Measurements from ENCODE around the gene GRAMD1A. TPM values are rescaled to one million over a fixed set of nuclear protein-coding genes. Genes with fewer than 3 reads are reported as not detected.

GRAMD1A gene
- total and polyA plus RNA-seq, 3 experiments from 2014 or later = 51.4 to 218 (median 205) TPM

GRCh38 chr19:35042954-35043604, 43.0 kb downstream of the GRAMD1A start:
- CTCF ChIA-PET = interaction anchor here (1.0 to 2.8 kb wide), 10 partner anchors 17 to 91 kb away, joined by 3 to 15 read pairs (median 6); no protein-coding TSS in a partner anchor
- no peak for DNase-seq
- Mint-ChIP-seq H3K36me3 (no peaks in the 10 kb centered on the region), H3K9me3 (peaks cover 0 to 2% (median 0%) of the 10 kb centered on the region in 5 donors), H3K4me3 (peak overlapping the region in 1 of 7 donors; percentile 79), H3K27me3 (peaks cover 2 to 5% of the 10 kb centered on the region in 2 donors), H3K4me1 (peaks cover 21 to 44% (median 31%) of the 10 kb centered on the region in 3 donors), H3K27ac (no peak overlapping the region)
- no peak overlapping the region for H3K4me3 ChIP-seq (ENCODE audit: low read length)
- no peak overlapping the region for H3K27ac ChIP-seq (ENCODE audit: low read depth, low read length)
- no peaks in the 10 kb centered on the region for H3K9me3 ChIP-seq (ENCODE audit: low read length)
- H3K36me3 ChIP-seq (ENCODE audit: insufficient read depth, low read length) = no peaks in the 10 kb centered on the region
- H3K4me1 ChIP-seq (ENCODE audit: insufficient read depth, low read length) = peaks cover 31% of the 10 kb centered on the region
- POLR2A ChIA-PET = no interaction called here
- H3K27me3 ChIP-seq (ENCODE audit: insufficient read depth, low read length, poor library complexity, severe bottlenecking) = no peaks in the 10 kb centered on the region

DNA sequence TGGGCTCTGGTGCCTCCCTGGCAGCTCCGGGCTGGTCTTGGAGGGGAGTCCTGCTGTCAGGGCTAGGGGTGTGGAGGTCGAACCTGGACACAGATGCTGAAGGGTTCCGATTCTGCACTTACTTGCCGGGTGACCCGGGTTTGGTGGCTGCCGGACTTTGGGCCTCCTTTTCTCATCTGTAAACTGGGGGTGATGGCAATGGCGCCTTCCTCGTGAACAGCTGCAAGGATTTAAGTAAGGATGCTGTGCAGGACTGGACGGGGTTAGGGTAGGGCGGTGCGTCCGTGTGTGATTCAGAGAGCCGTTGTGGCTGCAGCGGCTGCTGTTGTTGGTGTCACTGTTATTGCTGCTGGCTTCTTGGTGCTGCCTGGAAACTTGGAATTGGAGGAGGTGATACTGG, 43.8 kb downstream of the GRAMD1A start:
- H3K27me3 Mint-ChIP-seq = peaks cover 2 to 5% of the 10 kb centered on the region in 2 donors
- H3K4me1 Mint-ChIP-seq = peaks cover 21 to 43% (median 31%) of the 10 kb centered on the region in 3 donors
- DNase-seq = no peak
- H3K9me3 ChIP-seq (ENCODE audit: low read length) = no peaks in the 10 kb centered on the region
- peak overlapping the region in 1 of 8 donors; percentile 91 for H3K27ac Mint-ChIP-seq
- CTCF ChIA-PET = interaction anchor here (0.8 to 2.8 kb wide), 26 partner anchors 9 to 123 kb away, joined by 3 to 15 read pairs (median 4); partner anchors contain the start of gene FXYD3
- H3K9me3 Mint-ChIP-seq = peaks cover 0 to 2% (median 0%) of the 10 kb centered on the region in 5 donors
- H3K4me3 ChIP-seq (ENCODE audit: low read length) = no peak overlapping the region
- no peaks in the 10 kb centered on the region for H3K36me3 Mint-ChIP-seq
- no peak overlapping the region for H3K4me3 Mint-ChIP-seq
- peaks cover 31% of the 10 kb centered on the region for H3K4me1 ChIP-seq (ENCODE audit: insufficient read depth, low read length)
- no peaks in the 10 kb centered on the region for H3K36me3 ChIP-seq (ENCODE audit: insufficient read depth, low read length)
- no peaks in the 10 kb centered on the region for H3K27me3 ChIP-seq (ENCODE audit: insufficient read depth, low read length, poor library complexity, severe bottlenecking)
- POLR2A ChIA-PET = interaction anchor here (0.7 kb wide), 1 partner anchor 102 kb away, joined by 3 read pairs; no protein-coding TSS in a partner anchor
- no peak overlapping the region for H3K27ac ChIP-seq (ENCODE audit: low read depth, low read length)

DNA sequence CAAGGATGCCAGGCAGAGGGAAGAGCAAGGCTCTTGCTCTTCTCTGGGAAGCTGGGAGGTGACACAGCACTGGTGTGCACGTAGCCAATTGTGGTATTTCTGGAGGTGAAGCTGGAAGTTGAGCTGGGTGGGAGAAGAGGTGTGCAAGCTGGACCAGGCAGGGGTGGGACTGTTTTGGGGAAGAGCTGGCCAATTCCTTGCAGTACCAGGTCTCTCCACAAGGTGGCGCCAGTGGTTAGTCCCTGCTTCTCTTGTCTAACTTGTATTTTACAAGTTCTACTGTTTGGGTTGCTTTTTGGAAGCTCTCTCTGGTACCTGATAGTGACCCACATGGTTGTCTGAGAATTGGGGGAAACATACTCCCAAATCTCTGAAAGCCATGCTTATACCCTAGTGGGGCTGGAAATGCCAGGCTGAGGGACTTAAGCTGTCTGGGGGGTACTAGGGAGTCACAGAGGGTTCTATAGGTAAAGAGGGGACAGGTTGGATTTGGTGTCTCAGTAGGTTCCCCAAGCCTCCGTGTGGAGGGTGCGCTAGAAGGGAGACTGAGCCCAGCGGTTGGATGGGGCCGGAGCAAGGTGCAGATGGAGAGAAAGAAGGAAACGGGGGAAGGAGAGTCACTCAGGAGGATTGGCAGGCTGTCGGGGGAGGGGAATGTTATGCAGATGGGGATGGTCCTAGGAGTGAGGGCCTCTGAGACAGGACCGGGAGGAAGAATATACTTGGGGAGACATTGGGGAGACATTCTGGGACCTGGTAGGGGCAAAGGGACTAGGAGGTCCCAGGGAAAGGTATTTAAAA, 44.4 kb downstream of the GRAMD1A start:
- no peaks in the 10 kb centered on the region for H3K27me3 ChIP-seq (ENCODE audit: insufficient read depth, low read length, poor library complexity, severe bottlenecking)
- Mint-ChIP-seq H3K9me3 (peaks cover 0 to 2% (median 0%) of the 10 kb centered on the region in 5 donors), H3K36me3 (no peaks in the 10 kb centered on the region), H3K4me1 (peaks cover 21 to 37% (median 31%) of the 10 kb centered on the region in 3 donors), H3K27ac (peak overlapping the region in 4 of 8 donors; percentile 45 to 91 (median 47)), H3K4me3 (no peak overlapping the region), H3K27me3 (peaks cover 2 to 5% of the 10 kb centered on the region in 2 donors)
- POLR2A ChIA-PET = interaction anchor here (0.7 kb wide), 1 partner anchor 102 kb away, joined by 3 read pairs; no protein-coding TSS in a partner anchor
- CTCF ChIA-PET = interaction anchor here (0.6 to 2.8 kb wide), 29 partner anchors 9 to 123 kb away, joined by 3 to 15 read pairs (median 4); partner anchors contain the start of gene FXYD3
- peak; percentile 33 to 70 (median 53) for DNase-seq
- peaks cover 31% of the 10 kb centered on the region for H3K4me1 ChIP-seq (ENCODE audit: insufficient read depth, low read length)
- H3K36me3 ChIP-seq (ENCODE audit: insufficient read depth, low read length) = no peaks in the 10 kb centered on the region
- no peaks in the 10 kb centered on the region for H3K9me3 ChIP-seq (ENCODE audit: low read length)
- no peak overlapping the region for H3K4me3 ChIP-seq (ENCODE audit: low read length)
- no peak overlapping the region for H3K27ac ChIP-seq (ENCODE audit: low read depth, low read length)

GRCh38 chr19:35045667-35046300, 45.7 kb downstream of the GRAMD1A start:
- Mint-ChIP-seq H3K9me3 (peaks cover 0 to 2% (median 0%) of the 10 kb centered on the region in 5 donors), H3K4me3 (peak overlapping the region in 1 of 7 donors; percentile 40), H3K27ac (no peak overlapping the region), H3K36me3 (no peaks in the 10 kb centered on the region), H3K27me3 (peaks cover 2 to 5% of the 10 kb centered on the region in 2 donors), H3K4me1 (peaks cover 14 to 29% (median 23%) of the 10 kb centered on the region in 3 donors)
- Histone ChIP-seq H3K36me3 (ENCODE audit: insufficient read depth, low read length) (no peaks in the 10 kb centered on the region), H3K27me3 (ENCODE audit: insufficient read depth, low read length, poor library complexity, severe bottlenecking) (no peaks in the 10 kb centered on the region), H3K4me1 (ENCODE audit: insufficient read depth, low read length) (peaks cover 21% of the 10 kb centered on the region), H3K27ac (ENCODE audit: low read depth, low read length) (no peak overlapping the region), H3K4me3 (ENCODE audit: low read length) (no peak overlapping the region), H3K9me3 (ENCODE audit: low read length) (no peaks in the 10 kb centered on the region)
- ChIA-PET POLR2A (no interaction called here), CTCF (interaction anchor here (0.7 to 1.7 kb wide), 3 partner anchors 21 to 85 kb away, joined by 3 to 5 read pairs (median 3); no protein-coding TSS in a partner anchor)
- peak in 1 of 5 donors; percentile 28 for DNase-seq

DNA sequence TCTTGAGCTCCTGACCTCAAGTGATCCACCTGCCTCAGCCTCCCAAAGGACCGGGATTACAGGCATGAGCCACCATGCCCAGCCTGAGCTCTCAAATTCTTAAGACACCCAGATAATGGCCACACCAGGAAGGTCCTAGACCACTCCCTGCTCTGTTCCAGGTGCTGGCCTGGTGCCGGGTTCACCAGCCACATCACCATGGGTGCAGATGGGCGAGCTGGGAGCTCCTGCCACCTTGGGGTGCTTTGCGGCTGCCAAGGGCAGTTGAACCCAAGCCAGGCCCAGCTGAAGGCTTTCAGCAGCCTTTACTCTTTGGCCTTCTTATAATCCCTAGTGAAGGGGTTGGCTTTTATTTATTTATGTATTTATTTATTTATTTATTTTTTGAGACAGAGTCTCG, 46.3 kb downstream of the GRAMD1A start:
- Histone ChIP-seq H3K36me3 (ENCODE audit: insufficient read depth, low read length) (no peaks in the 10 kb centered on the region), H3K27ac (ENCODE audit: low read depth, low read length) (no peak overlapping the region), H3K27me3 (ENCODE audit: insufficient read depth, low read length, poor library complexity, severe bottlenecking) (no peaks in the 10 kb centered on the region), H3K4me1 (ENCODE audit: insufficient read depth, low read length) (peaks cover 14% of the 10 kb centered on the region), H3K4me3 (ENCODE audit: low read length) (no peak overlapping the region), H3K9me3 (ENCODE audit: low read length) (no peaks in the 10 kb centered on the region)
- POLR2A ChIA-PET = no interaction called here
- H3K27me3 Mint-ChIP-seq = peaks cover 2 to 5% of the 10 kb centered on the region in 2 donors
- no peak overlapping the region for H3K27ac Mint-ChIP-seq
- peaks cover 0 to 2% (median 0%) of the 10 kb centered on the region in 5 donors for H3K9me3 Mint-ChIP-seq
- no peak overlapping the region for H3K4me3 Mint-ChIP-seq
- CTCF ChIA-PET = interaction anchor here (0.7 to 1.7 kb wide), 3 partner anchors 20 to 86 kb away, joined by 3 to 5 read pairs (median 3); no protein-coding TSS in a partner anchor
- no peak for DNase-seq
- peaks cover 12 to 24% (median 18%) of the 10 kb centered on the region in 3 donors for H3K4me1 Mint-ChIP-seq
- no peaks in the 10 kb centered on the region for H3K36me3 Mint-ChIP-seq

GRCh38 chr19:35048911-35049411, 48.8 kb downstream of the GRAMD1A start:
- peaks cover 0 to 2% (median 0%) of the 10 kb centered on the region in 5 donors for H3K9me3 Mint-ChIP-seq
- H3K4me3 ChIP-seq (ENCODE audit: low read length) = no peak overlapping the region
- DNase-seq = no peak
- H3K36me3 Mint-ChIP-seq = no peaks in the 10 kb centered on the region
- POLR2A ChIA-PET = no interaction called here
- CTCF ChIA-PET = interaction anchor here (1.3 to 1.6 kb wide), 3 partner anchors 18 to 315 kb away, joined by 3 to 5 read pairs (median 3); no protein-coding TSS in a partner anchor
- no peaks in the 10 kb centered on the region for H3K9me3 ChIP-seq (ENCODE audit: low read length)
- H3K4me3 Mint-ChIP-seq = no peak overlapping the region
- H3K27me3 ChIP-seq (ENCODE audit: insufficient read depth, low read length, poor library complexity, severe bottlenecking) = no peaks in the 10 kb centered on the region
- peaks cover 8% of the 10 kb centered on the region for H3K4me1 ChIP-seq (ENCODE audit: insufficient read depth, low read length)
- no peaks in the 10 kb centered on the region for H3K36me3 ChIP-seq (ENCODE audit: insufficient read depth, low read length)
- no peak overlapping the region for H3K27ac ChIP-seq (ENCODE audit: low read depth, low read length)
- peaks cover 9 to 19% (median 17%) of the 10 kb centered on the region in 3 donors for H3K4me1 Mint-ChIP-seq
- peaks cover 2 to 8% of the 10 kb centered on the region in 2 donors for H3K27me3 Mint-ChIP-seq
- no peak overlapping the region for H3K27ac Mint-ChIP-seq

DNA sequence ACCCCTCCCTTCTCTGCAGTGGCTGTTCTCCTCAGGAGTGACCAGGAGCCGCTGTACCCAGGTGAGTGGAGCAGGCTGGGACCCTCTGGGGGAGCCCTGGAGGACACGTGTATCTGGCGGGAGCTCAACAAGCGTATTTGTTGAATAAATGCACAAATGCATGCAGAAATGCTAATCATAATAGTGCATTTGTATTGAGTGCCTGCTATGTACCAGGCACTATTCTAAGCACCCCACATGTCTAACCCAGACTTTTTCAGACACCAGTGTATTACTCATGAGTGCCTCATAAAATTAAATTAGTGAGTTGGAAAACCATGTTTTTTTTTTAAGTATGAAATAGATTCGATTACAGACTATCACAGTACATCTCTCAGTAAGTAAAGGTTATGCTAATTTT, 49.3 kb downstream of the GRAMD1A start:
- Mint-ChIP-seq H3K27ac (no peak overlapping the region), H3K36me3 (no peaks in the 10 kb centered on the region), H3K9me3 (peaks cover 0 to 2% (median 0%) of the 10 kb centered on the region in 5 donors), H3K4me3 (no peak overlapping the region), H3K27me3 (peaks cover 0 to 4% of the 10 kb centered on the region in 2 donors), H3K4me1 (peaks cover 4 to 14% (median 12%) of the 10 kb centered on the region in 3 donors)
- Histone ChIP-seq H3K36me3 (ENCODE audit: insufficient read depth, low read length) (no peaks in the 10 kb centered on the region), H3K4me1 (ENCODE audit: insufficient read depth, low read length) (peaks cover 3% of the 10 kb centered on the region), H3K27me3 (ENCODE audit: insufficient read depth, low read length, poor library complexity, severe bottlenecking) (no peaks in the 10 kb centered on the region), H3K27ac (ENCODE audit: low read depth, low read length) (no peak overlapping the region), H3K4me3 (ENCODE audit: low read length) (no peak overlapping the region), H3K9me3 (ENCODE audit: low read length) (no peaks in the 10 kb centered on the region)
- DNase-seq = no peak
- ChIA-PET POLR2A (no interaction called here), CTCF (interaction anchor here (0.7 to 1.6 kb wide), 2 partner anchors 17 to 21 kb away, joined by 3 to 5 read pairs; no protein-coding TSS in a partner anchor)
